ENCODE measurements around the gene PAQR6.

GRCh38 chr1:156286061-156286460 lies 38.2 kb upstream of the PAQR6 start:
- TF ChIP-seq, protein P1, sequence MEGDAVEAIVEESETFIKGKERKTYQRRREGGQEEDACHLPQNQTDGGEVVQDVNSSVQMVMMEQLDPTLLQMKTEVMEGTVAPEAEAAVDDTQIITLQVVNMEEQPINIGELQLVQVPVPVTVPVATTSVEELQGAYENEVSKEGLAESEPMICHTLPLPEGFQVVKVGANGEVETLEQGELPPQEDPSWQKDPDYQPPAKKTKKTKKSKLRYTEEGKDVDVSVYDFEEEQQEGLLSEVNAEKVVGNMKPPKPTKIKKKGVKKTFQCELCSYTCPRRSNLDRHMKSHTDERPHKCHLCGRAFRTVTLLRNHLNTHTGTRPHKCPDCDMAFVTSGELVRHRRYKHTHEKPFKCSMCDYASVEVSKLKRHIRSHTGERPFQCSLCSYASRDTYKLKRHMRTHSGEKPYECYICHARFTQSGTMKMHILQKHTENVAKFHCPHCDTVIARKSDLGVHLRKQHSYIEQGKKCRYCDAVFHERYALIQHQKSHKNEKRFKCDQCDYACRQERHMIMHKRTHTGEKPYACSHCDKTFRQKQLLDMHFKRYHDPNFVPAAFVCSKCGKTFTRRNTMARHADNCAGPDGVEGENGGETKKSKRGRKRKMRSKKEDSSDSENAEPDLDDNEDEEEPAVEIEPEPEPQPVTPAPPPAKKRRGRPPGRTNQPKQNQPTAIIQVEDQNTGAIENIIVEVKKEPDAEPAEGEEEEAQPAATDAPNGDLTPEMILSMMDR (conservative IDR thresholded peaks at IDR 0.05; ENCODE audit: low read depth, low read length): no peak
- TF ChIP-seq EZH2 (IDR thresholded peaks at IDR 0.05; ENCODE audit: borderline replicate concordance, low read depth, low read length, poor library complexity, severe bottlenecking): no peak

All from A673 (cell line).